NK-92 (cell line): ENCODE measurements around the gene SPATS2L.

ENCODE experiments used
- DNase-seq: peaks from one replicate; lab custom pipeline; 2025; ENCODE audit not compliant: unreplicated experiment; lab: John Stamatoyannopoulos, UW

The SPATS2L gene

DNA sequence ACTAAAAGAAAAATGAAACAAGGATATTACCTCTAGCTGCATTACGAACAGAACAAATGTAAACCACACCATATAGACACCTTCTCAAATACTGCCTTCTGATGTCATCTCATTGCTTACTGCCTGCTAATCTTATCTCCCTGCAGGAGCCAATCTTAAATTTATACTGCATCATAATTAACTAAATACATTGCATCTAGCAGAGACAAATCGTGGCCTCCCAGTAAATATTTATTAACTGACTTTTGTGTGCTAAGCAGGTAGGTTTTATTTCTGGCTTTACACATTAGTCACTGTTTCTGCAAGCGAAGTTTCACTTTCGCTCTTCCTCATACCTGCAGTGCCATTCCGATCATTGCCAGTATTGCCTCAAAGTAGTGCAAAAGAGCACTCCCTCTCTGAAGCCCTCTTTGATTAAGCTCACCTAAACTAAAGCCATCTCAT, 67.5 kb downstream of the SPATS2L start:
- DNase-seq: no peak

DNA sequence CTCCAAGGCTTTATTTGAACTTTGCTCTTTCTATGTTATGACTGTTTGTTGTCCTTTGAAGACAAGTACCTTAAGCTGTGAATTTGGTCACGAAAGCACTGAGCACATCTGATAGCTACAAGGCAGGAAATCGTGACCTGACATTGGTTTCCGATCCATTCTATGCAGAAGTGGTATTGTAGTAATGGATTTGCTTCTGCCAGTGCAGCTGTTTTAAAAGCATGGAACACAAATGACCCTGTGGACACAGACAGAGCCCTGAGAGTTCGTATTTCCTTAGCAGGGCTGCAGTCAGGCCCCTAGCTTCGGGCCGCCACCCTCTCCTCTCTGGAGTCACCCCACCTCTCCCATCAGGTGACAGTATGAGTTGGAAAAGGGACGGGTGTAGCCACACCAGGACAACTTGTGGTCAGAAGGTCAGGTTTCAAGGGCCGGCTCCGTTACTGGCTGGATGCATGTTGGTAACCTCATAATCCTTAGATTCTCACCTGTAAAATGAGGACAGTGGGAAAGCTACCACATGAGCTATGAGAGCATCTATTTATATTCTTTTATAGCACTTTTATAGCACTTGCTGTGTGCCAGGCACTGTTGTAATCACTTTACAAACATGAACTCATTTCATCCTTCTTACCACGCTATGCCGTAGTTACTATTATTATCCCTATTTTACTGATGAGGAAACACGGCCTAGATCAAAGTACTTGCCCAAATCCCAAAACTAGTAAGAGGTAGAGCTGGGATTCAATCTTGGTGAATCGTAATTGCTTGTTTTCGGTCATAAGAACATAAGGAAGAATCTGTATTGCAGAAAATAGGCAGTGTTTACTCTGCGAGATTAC, 70.2 kb downstream of the SPATS2L start:
- DNase-seq: no peak

DNA sequence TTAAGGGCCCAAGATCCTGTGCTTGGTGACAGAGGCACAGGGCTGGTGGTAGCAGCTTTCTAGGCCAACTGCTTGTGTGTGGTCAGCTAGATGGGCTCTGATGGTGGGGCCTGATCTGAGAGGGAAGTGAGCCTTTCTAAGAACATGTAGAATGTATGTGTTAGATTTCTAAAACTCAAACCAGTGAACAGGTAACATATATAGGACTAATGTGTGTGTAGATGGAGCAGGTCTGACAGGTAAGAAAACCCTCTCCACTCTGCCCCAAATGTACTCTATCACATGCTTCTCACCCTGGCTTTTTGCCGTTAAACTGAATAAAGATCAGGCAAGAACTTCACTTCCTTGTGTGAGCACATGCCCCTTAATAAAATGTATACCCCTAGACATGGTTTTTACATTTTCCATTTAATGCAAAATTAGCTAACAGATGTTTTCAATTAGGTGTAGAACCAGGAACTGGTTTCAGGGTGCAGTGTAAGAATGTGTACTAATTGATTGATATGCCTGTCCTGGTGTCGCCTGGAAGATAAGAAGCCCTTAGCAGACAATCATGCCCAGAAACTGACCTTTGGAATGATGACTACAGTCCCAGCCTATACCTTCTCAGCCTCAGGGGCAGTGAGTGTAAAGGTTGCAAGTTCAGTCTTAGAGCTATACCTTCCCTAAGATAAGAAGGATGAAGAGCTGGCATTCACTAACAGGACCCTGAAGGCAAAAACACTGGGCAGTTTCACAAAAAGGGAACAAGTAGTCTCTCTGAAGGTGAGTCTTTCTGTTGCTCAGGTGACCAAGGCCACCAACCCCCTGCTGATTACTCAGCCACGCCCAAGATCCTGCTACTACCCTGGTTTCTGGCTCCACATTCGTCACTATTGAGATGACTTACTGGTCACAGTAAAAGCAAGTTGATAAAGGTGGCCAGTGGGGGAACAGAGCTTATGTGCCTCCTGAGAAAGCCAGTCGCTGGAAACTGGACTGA, 71.2 kb downstream of the SPATS2L start:
- DNase-seq: no peak

DNA sequence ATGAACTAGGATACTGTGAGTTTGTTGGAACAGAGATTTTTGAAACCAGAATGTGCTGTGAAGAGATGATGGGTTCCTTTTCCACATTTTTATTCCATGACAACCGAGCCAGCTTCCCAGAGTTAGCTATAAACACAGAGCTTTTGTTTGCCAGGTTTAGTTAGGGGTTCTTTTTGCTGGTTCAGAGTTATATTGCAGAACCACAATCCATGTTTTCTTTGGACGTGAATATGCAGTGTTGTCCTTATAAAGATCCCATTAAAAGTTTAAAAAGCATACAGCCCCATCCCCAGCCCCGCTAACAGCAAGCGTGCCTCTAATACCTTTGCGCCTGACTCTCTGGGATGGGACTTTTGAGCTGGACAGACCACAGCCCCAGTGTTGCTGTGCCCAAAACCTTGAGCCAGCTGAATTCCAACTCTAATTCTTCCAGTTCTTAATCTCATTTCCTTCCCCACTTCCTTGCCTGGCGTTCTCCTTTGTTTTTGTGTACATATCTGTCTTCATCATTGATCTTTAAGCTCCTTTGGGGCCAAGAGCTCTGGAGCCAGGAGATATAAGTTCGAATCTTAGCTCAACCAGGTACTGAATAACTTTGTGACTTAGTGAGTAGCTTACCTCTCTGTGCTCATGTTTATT, 72.3 kb downstream of the SPATS2L start:
- no peak for DNase-seq

DNA sequence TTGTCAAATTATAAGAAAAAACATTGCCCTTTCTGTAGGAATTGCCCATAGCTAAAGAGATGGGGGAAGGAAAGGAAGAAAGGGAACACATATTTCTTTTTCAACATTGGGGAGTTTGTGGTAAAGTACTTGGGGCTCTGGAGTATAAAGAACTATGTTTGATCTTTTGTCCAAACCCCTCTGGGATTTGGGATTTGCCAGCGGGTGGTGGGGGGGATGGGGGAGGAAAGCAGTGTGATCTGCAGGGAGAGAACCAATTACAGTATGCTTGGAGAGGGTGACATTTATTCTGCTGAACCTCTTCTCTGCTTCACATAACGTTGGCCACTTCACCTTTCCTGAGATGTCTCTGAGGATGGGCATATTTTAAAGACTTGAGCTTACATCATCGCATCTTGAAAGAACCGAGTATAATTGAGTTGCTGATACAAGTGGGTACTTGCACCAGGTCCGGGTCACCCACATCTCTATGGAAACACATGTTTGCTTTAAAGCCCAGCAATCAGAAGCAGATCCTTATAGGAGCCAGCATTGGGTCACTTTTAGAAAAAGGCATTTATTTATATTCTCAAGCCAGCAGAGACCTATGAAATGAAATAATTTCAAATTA, 73.1 kb downstream of the SPATS2L start:
- DNase-seq: no peak

DNA sequence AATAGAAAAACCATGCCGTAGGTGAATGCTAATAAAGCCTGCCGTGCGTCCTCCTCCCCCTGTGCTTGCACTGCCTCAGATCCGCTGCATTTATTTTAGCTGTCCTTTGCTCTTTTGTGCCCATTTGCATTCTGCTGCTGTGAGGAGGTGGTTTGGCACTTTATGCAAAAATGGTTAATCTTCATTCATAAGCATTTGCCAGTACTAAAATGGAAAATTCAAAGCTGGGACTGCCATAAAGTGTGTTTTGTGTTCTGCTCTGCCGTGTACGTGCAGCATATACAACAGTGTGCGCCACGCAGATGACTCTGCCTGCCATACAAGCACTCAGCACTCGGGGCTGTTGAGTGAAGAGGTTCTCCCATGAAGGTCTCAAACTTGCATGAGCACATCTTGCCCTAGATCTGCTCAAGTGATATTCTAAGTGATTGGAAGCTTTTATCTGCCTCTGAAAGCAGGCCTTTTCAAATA, 73.6 kb downstream of the SPATS2L start:
- no peak for DNase-seq

DNA sequence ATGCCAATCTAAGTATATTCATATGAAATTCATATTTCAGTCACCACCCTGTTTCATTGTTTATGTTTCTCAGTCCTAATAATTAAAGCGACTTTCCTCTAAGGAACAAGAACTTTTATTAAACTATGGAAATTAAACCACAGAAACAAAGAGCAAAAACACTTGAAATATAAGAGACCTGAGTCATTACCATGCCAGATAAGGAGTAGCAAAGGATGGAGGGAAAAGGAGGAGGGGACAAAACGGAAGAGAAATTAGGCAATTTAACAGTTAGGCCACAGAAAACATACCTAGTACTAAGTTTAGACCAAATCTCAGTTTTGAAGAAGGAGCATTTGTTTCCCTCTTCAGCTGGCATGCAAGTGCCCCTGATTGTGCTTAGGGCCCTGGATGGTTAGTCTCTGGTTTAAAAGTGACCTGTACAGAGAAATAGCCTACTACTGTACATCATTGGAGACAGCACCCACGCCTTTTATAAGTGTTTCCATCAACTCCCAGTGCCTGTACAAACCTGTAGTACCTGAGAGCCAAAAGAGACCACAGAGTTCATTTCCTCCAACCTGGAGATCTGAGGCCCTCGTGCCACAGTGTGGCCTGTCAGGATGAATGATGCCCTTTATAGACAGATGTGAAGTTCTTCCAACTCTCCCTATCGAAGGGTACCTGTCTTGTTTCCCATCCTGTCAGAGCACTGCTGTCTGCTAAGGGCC, 74.5 kb downstream of the SPATS2L start:
- DNase-seq: no peak

DNA sequence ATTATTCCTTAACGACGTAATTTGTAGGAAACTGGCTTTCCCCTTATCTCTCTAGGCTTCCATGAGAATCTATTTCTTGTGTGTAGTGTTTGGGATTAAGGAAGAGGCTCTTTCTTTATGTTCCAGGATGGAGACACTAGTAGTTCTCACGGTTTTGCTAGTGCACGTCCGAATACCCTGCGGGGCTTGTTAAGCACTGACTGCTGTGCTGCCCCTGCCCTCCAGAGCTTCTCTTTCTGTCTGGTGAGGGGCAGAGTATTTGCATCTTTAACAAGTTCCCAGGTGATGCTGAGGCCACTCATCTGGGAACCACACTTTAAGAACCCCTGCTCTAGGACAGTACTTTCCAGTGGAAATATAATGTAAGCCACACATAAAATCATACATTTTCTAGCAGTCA, 76.4 kb downstream of the SPATS2L start:
- no peak for DNase-seq

DNA sequence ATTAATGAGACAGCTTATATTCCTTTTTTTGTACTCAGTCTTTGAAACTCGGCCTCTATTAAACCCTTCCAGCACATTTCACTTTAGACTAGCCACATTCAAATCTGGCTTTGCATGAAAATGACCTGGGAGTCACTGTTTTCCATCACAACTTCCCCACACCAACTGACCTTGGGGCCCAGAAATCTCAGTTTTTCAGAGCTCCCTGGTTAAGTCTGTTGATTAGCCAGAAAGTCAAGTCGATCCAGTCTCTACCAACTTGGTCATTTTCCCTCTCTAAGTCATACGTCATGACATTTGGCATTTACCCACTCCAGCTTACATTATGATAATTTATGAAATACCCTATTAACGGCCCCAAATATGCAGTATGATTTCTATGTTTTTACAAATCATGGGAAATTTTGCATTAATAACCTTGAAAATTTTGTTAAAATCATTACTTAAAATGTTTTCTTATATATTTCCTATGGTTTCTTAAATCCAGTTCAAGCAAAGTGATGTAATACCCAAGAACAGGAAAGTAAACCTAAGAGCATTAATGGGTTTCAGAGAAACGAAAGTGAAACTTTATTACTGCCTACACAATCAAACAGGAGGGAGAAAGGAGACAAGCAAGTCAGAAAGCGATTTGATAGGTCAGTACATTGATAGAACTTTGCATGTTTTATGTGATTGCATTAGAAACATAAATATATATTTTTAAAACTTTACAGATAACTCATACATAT, 77.1 kb downstream of the SPATS2L start:
- DNase-seq: no peak

DNA sequence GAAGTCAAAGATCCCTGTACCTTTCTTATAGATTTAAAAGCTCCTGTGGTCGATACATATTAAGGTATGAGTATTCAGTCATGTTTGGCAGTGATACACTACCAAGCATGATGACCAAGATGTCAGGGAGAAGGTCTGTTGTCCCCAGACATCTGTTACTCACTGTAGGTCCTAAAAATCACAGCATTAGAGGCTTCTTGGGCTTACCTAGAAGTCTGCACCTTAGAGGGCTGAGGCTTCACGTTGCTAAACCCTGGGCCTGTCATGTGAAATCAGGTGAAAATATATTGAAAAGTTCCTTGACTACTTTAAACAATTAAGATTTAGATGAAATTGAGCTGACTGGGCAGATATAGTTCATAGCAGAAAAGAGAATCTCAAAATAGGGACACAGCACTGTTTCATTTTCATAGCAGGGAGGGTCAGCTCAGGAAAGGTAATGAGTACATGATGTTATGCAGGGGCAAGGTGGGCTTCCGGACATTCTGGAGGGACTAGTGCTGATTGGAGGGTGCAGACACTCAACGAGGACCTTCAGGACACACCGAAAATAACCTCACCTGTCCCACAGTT, 78.7 kb downstream of the SPATS2L start:
- no peak for DNase-seq

DNA sequence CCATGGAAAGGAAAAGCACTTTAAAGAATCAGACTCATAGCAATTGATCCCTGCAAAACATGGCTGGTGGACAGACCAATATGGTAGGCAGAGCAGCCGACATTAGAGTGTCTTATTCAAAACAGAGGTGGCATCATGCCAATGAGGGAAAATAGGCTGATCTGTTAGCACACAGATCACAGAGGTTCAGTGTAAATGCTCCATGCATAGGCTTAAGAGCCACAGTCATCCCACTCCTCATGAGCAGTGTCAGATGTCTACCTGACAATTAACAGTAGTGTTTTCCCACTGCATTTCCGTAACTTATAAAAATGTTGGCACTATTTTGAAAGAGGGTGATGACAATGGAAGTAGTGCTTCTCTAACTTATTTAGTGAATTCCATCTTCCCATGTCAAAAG, 86.7 kb downstream of the SPATS2L start:
- no peak for DNase-seq

DNA sequence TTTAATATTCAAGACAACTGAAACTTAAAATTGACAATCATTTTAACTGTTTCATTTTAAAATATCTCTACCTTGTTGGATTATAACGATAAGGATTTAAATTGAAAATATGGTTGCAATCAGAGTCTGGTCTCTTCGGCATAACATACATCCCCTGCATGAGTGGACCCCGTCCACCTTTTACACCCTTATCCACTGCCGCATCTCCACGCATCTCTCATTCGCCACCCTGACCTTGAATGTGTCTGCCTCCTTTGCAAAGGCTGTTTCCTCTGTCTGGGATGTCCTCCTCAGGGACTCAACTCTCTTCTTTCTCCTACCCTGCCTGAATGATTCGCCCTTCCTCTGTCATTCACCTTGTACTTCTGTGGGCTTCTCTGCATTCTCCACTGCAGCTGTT, 87.6 kb downstream of the SPATS2L start:
- no peak for DNase-seq

DNA sequence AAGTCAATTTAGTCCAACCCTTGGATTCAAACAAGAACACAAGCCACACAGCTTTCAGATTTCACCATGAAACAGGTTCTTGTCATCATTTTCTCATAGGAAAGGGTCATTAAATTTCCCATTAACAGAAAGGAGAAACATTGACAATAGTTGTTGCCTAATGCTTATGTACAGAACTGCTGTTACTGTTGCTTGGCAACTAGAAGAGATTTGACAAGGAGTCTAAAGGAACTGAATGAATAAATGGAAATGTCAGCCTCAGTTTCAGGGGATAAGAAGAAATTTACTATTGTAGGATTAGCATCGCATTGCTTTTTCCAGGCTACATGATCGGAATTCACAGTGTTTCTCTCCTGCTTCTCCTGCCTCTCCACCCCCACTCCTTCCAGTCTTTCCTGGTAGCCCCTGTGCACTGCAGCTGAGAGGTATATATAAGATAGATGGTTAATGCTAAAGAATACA, 90.3 kb downstream of the SPATS2L start:
- DNase-seq: no peak

DNA sequence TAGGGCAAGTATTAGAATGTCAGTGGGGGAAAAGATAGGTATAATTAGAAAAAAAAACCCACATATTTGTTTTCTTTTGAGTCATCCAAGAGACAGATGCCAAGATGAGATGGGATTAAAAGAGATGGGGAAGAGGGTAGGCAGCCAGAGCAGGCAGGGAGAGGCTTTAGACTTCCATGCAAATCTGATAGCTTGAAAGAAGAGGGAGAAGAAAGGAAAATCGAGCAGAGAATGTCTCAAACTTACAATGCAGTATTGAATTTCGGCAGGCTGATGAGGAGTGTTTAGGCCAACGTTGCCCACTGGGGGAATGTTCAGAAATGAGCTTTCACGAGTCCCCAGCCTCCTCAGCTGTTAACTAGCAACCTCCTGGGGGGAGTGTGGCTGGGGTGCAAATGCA, 91.3 kb downstream of the SPATS2L start:
- no peak for DNase-seq

DNA sequence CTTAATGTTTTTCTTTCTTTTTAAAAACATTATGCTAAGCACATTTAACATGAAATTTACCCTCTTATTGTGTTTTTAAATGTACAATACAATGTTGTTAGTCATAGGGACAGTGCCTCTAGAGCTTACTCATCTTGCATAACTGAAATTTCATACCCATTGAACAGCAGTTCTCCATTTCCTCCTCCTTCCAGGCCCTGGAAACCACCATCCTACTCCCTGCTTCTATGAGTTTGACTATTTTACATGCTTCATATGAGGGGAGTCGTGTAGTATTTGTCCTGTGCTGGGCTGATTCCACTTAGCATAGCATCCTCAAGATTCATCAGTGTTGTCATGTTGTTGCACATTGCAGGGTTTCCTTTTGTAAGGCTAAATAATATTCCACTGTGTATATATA, 92.6 kb downstream of the SPATS2L start:
- DNase-seq: no peak

DNA sequence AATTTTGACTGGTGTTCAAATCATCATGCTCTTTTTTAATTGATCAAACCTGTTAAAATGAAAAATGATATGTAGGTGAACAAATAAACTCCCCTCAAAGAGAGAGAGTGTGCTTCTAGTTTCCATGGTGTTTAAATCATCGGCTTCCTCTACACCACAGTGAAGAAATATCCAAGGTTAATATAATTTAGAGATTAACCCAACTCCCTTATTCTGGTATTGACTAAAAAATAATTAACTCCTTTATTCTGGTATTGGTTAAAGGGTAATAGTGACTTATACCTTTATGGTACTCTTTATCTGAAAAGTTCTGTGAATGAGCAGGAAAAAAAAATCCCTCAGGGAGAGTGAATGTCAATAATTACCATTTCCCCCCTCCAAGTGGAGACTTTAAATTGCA, 93.1 kb downstream of the SPATS2L start:
- DNase-seq: no peak

DNA sequence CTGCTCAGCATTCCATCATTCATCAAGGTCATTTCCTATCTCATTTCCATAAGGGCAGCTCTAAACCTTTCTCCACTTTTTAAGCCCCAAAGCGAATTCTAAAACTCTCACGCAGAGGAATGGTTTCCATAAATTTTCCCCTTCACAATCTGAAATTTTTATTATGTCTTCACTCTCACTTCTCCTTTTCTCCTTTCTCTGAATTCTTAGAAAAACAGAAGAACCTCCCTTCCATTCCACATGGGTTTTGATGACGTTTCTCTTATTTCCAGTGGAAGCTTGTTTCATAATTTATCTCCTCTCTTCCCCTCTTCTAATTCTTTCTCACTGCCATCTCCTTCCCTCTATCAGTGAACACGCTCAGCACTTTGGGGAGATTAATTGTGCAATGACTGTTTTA, 97.3 kb downstream of the SPATS2L start:
- DNase-seq: no peak

DNA sequence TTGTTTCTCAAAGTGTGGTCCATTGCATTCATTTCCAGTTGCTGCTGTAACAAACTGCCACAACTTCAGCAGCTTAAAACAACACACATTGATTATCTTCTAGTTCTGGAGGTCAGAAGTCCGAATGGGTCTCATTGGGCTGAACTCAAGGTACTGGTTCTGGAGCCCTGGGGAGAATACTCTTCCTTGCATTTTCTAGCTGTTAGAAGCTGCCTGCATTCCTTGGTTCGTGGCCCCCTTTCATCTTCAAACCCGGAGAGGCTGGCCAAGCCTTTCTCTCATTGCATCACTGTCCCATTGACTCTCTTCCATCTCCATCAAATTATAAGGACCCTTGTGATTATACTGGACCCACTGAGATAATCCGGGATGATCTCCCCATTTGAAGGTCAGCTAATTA, 98.1 kb downstream of the SPATS2L start:
- no peak for DNase-seq

DNA sequence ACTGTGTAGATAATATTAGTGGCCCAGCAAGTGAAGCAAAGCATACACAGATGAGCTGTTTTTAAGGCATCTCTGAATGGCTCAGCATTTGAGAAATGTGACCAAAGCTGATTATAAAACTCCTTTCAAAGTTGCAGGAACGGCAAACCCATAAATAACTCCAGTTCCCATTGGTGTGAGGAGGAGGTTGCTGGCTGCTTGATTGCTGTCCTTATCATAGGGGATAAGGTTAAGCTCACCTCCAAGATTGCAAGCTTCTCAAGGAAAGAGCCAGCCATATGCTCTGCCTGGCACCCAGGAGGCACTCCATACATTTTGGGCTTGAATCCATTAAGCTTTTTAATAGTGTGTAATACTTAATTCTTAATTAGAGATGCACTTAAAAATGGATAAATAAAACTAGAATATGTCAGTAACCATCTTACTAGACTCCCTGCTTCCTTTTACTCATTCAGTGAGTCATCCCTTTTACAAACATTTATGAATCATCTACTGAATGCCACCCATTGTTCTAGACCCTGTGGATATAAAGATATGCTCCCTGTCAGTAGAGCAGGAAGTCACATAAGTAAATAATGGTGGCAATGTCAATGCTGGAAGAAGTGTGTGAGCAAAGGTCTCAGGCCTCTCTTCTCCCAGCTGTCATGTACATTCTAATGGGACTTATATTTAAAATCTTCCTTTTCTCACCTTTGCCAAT, 99.3 kb downstream of the SPATS2L start:
- no peak for DNase-seq
